Thoracic aorta endothelial cell (primary cell): ENCODE data around the gene GCKR. TPM values are rescaled to one million over a fixed set of nuclear protein-coding genes. Genes with fewer than 3 reads are reported as not detected.

ENCODE experiments used
- small RNA-seq: library from RNA; depleted of rRNA; stranded (forward); fragments of <200 nt; gene quantifications from one replicate; pipeline ENCODE3, GENCODE V24; 2012
- total RNA-seq: library from RNA; depleted of rRNA; stranded (reverse); fragments of >200 nt; gene quantifications from 2 replicates; pipeline ENCODE4 v1.2.3, GENCODE V29; 2012

The GCKR gene
- 9.2 and 9.6 TPM in 2 replicates for total RNA-seq

GRCh38 chr2:27496357-27497287 is at the start of gene GCKR:
GCKR (plus strand) TSS chr2:27496839; CDS start chr2:27496905, 66 bp downstream.

GRCh38 chr2:27489498-27490397 is 6.9 kb upstream of the GCKR start, which contains the start of gene IFT172:
IFT172 (minus strand) TSS chr2:27489743; CDS start chr2:27489653, 90 bp downstream.

GRCh38 chr2:27494944-27495554 is 1.6 kb upstream of the GCKR start, which contains the start of gene FNDC4:
FNDC4 (minus strand) TSS chr2:27495200; CDS start chr2:27494679, 521 bp downstream.

Small RNAs within 50 kb of the gene (small RNA-seq; reads per million reads assigned to genes)
- gene RNU6-986P: not detected

Other genes with a start within 250 kb of the GCKR start
- gene SLC30A3, start 233.8 kb upstream of the GCKR start, total RNA-seq: 0.36 TPM in 1 of 2 replicates, not detected in the other
- gene DNAJC5G, start 221.4 kb upstream of the GCKR start, total RNA-seq: not detected in 2 replicates
- gene TRIM54, start 214.4 kb upstream of the GCKR start, total RNA-seq: not detected in 2 replicates
- gene UCN, start 188.4 kb upstream of the GCKR start, total RNA-seq: 0.13 and 0.36 TPM in 2 replicates
- 52.3 and 60.1 TPM in 2 replicates for gene MPV17, start 173.7 kb upstream of the GCKR start, total RNA-seq
- 45.1 and 51.3 TPM in 2 replicates for gene GTF3C2, start 140.1 kb upstream of the GCKR start, total RNA-seq
- gene EIF2B4, start 126.5 kb upstream of the GCKR start, total RNA-seq: 32.6 and 34.1 TPM in 2 replicates
- 106 and 126 TPM in 2 replicates for gene SNX17, start 126.2 kb upstream of the GCKR start, total RNA-seq
- 7.4 and 10.7 TPM in 2 replicates for gene ZNF513, start 116.1 kb upstream of the GCKR start, total RNA-seq
- 133 and 134 TPM in 2 replicates for gene PPM1G, start 87.2 kb upstream of the GCKR start, total RNA-seq
- gene NRBP1, start 68.2 kb upstream of the GCKR start, total RNA-seq: 116 and 119 TPM in 2 replicates
- gene KRTCAP3, start 54.5 kb upstream of the GCKR start, total RNA-seq: 0.53 and 0.57 TPM in 2 replicates
- gene IFT172, start 7.1 kb upstream of the GCKR start, total RNA-seq: 25.4 and 25.9 TPM in 2 replicates
- 17.3 and 18.1 TPM in 2 replicates for gene FNDC4, start 1.6 kb upstream of the GCKR start, total RNA-seq
- 61.0 and 66.8 TPM in 2 replicates for gene ZNF512, start 86.2 kb downstream of the GCKR start, total RNA-seq
- gene CCDC121, start 132.2 kb downstream of the GCKR start, total RNA-seq: 1.4 and 1.7 TPM in 2 replicates
- gene GPN1, start 132.2 kb downstream of the GCKR start, total RNA-seq: 55.2 and 61.5 TPM in 2 replicates
- 28.7 and 29.9 TPM in 2 replicates for gene SUPT7L, start 166.8 kb downstream of the GCKR start, total RNA-seq
- 41.9 and 42.4 TPM in 2 replicates for gene SLC4A1AP, start 167.1 kb downstream of the GCKR start, total RNA-seq